NB4 (cell line): Measurements from ENCODE around the gene SASS6.

ENCODE experiments used
- DNase-seq: peaks from one replicate; pipeline ENCODE4 v3.0.0; 2010; ENCODE audit warnings: low read depth
- H3K4me3 ChIP-seq: one replicate; pipeline ENCODE4 v1.5.1; 2011; ENCODE audit warnings: mild to moderate bottlenecking, low read depth, low read length, moderate library complexity
- MYC ChIP-seq: IDR thresholded peaks from 2 replicates; pipeline ENCODE4 v1.6.1; 2011; ENCODE audit warnings: low read depth, low read length
- POLR2A ChIP-seq: IDR thresholded peaks from 2 replicates; pipeline ENCODE4 v1.6.1; 2011; ENCODE audit warnings: mild to moderate bottlenecking; ENCODE audit not compliant: insufficient read length; ENCODE audit errors: extremely low read depth
- TF ChIP-seq, protein P1 (sequence below): IDR thresholded peaks from one replicate; pipeline ENCODE4 v1.5.1; 2012; ENCODE audit warnings: low read depth, low read length
- TF ChIP-seq, protein P2 (sequence below): IDR thresholded peaks from 2 replicates; pipeline ENCODE4 v1.6.1; 2011; ENCODE audit warnings: low read depth, low read length

SASS6 gene

DNA sequence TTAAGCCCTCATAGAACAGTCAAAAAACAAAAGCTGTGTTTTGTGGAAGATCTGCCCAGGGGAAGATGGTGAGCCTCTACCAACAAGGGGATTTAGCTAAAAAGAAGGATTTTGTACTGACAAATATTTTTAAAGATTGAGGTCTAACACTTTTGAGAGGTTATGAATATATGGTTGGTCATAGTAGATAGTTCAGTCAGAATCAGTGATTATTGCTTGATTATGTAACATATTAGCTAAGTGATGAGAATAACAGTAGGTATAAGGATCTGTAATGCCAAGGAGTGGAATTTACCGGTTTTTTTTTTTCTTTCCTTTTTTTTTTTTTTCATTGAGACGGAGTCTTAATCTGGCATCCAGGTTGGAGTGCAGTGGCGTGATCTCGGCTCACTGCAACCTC lies 79.0 kb downstream of the SASS6 start:
- no peak for DNase-seq
- no peak overlapping the region for H3K4me3 ChIP-seq
- TF ChIP-seq POLR2A = no peak
- no peak for TF ChIP-seq MYC
- TF ChIP-seq, protein P1, sequence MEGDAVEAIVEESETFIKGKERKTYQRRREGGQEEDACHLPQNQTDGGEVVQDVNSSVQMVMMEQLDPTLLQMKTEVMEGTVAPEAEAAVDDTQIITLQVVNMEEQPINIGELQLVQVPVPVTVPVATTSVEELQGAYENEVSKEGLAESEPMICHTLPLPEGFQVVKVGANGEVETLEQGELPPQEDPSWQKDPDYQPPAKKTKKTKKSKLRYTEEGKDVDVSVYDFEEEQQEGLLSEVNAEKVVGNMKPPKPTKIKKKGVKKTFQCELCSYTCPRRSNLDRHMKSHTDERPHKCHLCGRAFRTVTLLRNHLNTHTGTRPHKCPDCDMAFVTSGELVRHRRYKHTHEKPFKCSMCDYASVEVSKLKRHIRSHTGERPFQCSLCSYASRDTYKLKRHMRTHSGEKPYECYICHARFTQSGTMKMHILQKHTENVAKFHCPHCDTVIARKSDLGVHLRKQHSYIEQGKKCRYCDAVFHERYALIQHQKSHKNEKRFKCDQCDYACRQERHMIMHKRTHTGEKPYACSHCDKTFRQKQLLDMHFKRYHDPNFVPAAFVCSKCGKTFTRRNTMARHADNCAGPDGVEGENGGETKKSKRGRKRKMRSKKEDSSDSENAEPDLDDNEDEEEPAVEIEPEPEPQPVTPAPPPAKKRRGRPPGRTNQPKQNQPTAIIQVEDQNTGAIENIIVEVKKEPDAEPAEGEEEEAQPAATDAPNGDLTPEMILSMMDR = no peak
- TF ChIP-seq, protein P2, sequence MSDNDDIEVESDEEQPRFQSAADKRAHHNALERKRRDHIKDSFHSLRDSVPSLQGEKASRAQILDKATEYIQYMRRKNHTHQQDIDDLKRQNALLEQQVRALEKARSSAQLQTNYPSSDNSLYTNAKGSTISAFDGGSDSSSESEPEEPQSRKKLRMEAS = no peak

DNA sequence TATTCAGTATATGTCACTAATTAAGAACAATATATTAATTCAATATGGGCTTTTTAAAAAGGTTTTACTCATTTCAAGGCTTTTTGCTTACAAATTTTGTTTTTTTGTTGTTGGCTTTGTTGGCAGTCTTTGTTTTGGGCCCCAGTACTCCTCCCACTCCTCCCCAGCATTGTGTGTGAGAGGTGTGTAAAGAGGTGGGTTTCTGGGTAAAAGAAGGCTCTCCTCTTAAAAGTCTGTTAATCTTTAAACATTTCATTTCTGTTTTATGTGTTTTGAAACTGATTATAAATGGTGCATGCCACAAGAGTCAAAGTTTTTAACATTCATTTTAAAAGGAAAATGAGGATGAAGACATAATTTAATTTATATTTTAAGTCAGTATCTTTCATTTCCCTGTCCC lies 79.6 kb downstream of the SASS6 start:
- TF ChIP-seq POLR2A = no peak
- TF ChIP-seq MYC = no peak
- TF ChIP-seq, protein P1 = no peak
- TF ChIP-seq, protein P2 = no peak
- no peak for DNase-seq
- H3K4me3 ChIP-seq = no peak overlapping the region

DNA sequence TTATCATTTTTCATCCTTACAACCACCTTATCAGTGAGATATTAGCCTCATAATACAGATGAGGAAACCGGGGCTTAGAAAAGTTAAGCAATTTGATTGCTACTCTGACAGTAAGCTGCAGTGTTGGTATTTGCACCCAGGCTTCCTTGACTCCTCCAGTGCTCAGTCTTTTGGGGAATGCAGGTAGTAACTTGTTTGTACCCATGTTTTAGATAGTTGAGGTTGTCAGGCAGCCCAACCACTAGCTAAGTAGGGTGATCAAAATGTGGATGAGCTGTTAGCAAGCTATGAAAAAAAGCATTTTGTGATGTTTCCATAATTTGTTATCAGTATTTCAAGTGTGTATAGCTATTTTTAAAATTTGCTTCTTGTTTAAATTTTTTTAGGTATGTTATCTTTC lies 80.8 kb downstream of the SASS6 start:
- no peak overlapping the region for H3K4me3 ChIP-seq
- TF ChIP-seq, protein P2 = no peak
- TF ChIP-seq POLR2A (no peak), MYC (no peak)
- TF ChIP-seq, protein P1 = no peak

DNA sequence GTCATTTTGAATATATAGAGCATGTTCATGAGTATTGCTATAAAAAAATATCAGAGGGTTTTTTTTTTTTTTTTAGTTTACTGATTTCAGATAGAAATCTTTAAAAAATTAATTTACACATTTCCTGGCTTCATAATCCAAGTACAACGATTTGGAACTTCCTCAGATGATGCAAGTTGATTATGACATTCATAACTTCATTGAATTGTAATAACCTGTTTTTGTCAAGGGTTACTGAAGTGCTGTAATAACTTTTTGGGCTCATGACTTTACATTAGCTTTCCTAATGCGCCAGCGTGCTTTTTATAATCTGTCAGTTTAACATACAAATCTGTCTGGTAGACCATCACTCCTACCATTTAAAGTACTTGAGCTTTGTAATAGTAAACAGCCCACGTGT lies 81.3 kb downstream of the SASS6 start:
- TF ChIP-seq, protein P1 = no peak
- TF ChIP-seq, protein P2 = no peak
- TF ChIP-seq POLR2A = no peak
- no peak for TF ChIP-seq MYC
- DNase-seq = peak; percentile 13
- H3K4me3 ChIP-seq = no peak overlapping the region

More for the DNA sequence above, 80.8 kb downstream of the SASS6 start:
- no peak for DNase-seq

DNA sequence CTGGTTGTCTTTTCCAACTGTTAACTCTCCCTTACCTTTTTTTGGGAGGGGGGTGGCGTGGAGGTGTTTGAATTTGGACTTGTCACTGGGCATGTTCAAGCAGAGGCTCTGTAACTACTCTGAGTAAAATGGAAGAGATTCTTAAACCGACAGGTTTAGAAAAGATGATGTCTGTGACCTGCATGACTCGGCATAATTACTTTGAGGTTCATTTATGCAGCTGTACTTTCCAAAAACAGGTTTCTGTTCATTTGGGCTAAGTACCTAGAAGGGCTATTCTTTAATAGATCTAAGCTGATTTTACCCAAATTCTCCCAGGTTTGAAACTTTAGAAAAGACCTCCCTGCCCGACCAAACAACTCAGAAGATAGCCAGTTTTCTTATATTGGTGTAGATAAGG lies 82.6 kb downstream of the SASS6 start:
- no peak overlapping the region for H3K4me3 ChIP-seq
- no peak for DNase-seq
- TF ChIP-seq MYC = no peak
- TF ChIP-seq, protein P2 = no peak
- TF ChIP-seq, protein P1 = no peak
- TF ChIP-seq POLR2A = no peak

DNA sequence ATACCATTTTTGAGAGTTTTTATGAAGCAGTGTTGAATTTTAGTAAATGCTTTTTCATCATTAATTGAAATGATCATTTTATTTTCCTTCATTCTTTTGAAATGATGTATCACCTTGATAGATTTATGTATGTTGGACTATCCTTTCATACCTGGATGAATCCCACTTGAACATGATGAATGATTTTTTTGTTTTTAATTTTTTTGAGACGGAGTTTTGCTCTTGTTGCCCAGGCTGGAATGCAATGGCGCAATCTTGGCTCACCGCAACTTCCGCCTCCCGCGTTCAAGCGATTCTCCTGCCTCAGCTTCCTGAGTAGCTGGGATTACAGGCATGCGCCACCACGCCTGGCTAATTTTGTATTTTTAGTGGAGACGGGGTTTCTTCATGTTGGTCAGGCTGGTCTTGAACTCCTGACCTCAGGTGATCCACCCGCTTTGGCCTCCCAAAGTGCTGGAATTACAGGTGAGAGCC lies 85.5 kb downstream of the SASS6 start:
- peak; percentile 74 for DNase-seq

More for the DNA sequence above, 85.5 kb downstream of the SASS6 start:
- H3K4me3 ChIP-seq = peak overlapping the region; percentile 37
